NCI-H345 treated with DMSO at 0.1 percent for 48 hours (cell line): ENCODE results near the gene HOXD12.

Experiments
- DNase-seq: peaks from one replicate; lab custom pipeline; 2025; ENCODE audit not compliant: unreplicated experiment; lab: John Stamatoyannopoulos, UW

HOXD12 gene, protein sequence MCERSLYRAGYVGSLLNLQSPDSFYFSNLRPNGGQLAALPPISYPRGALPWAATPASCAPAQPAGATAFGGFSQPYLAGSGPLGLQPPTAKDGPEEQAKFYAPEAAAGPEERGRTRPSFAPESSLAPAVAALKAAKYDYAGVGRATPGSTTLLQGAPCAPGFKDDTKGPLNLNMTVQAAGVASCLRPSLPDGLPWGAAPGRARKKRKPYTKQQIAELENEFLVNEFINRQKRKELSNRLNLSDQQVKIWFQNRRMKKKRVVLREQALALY

DNA sequence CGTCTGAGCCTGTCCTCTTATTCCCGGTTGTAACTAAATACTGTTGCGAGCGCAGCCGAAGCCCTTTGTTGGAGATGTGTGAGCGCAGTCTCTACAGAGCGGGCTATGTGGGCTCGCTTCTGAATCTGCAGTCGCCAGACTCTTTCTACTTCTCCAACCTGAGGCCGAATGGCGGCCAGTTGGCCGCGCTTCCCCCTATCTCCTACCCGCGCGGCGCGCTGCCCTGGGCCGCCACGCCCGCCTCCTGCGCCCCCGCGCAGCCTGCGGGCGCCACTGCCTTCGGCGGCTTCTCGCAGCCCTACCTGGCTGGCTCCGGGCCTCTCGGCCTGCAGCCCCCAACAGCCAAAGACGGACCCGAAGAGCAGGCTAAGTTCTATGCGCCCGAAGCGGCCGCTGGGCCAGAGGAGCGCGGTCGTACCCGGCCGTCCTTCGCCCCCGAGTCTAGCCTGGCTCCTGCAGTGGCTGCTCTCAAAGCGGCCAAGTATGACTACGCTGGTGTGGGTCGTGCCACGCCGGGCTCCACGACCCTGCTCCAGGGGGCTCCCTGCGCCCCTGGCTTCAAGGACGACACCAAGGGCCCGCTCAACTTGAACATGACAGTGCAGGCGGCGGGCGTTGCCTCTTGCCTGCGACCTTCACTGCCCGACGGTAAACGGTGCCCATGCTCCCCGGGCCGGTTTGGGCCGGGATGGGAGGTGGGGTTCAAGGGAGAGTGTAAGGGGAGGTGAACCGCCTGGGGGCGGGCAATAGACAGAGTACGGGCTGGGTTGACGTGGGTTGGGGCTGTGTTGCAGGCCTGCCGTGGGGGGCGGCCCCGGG lies at the start of gene HOXD12:
Gene HOXD12 (plus strand): TSS at position 68 of the 819 bp plus-strand sequence. CDS start 7 bp downstream, at position 75.
- DNase-seq, result no peak

DNA sequence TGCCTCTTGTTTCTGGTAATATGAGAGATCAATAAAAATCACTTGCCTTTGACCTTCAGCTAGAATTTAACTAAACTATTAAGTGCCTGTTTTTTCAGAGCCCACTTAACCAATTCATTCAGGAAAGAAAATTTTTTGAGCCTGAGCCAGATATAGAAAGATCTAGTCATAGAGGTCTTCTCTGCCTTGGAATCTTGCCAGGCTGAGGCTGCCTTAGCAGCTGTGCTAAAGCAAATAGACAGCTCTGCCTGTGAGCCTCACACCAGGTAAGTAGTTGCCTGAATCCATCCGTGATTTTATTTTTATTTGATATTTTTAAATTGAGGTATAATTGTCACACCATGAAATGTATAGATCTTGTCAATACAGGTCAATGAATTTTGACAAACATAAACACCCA lies 43.2 kb upstream of the HOXD12 start:
- peak; percentile 93 for DNase-seq

DNA sequence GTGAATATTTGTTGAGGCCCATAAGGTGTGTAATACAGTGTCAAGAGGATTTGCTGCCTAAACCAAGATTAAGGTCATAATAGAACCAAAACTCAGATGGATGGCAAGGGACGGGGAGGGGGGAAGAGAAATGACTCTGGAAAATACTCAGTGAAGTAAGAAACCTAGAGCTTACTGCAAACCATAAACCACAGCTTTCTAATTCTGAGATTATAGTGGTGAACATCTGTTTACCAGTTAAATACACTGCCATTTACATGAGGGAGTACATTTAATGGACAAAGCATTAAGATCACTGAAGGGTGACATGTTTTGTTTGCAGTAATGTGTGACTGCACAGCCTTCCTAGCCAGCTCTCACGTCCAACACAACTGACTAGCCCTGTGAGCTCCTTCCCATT lies 35.6 kb upstream of the HOXD12 start:
- no peak for DNase-seq

DNA sequence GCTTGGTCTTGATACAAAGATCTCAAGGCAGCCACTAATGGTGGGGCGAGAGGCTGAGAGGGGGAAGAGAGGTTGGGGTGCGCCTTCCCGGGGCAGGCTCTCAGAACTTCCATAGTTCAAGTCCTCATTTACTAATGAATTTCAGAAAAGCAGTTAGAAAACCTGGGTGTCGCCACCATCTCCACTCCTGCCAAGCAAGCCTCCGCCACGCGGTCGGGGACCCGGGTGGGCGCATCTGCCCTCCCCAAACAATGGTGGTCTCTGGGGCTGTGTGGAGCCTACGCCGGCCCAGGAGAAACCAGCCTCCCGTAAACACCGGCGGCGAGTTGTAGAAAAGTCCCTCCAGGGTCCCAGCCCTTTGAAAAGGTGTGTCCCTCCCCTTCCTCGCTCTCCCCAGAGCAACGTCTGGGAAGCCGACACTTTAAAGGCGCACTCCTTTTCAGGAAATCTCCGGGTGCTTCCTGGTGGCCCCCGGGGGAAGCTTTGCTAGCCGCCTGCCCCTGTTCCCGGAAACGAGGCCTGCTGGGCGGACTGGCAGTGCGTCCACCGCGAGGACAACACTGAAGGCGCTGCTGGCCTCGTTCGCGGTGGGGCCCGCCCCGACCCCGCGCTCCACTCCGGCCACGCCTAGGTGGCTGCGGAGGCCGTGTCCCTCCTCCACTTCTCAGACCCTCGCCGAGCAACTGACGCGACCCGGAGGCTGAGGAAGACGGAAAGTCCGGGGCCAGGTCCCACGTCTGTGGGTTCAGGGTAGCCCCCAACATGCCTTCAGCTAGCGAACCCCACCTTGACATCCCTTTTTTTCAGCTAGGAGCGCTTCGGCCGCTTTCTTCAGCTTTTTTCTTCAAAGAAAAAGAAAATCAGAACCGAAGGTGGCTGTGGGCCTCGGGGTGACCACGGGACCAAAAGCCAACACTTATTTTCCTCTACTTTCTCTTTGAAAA lies 32.7 kb upstream of the HOXD12 start:
- DNase-seq, result no peak

DNA sequence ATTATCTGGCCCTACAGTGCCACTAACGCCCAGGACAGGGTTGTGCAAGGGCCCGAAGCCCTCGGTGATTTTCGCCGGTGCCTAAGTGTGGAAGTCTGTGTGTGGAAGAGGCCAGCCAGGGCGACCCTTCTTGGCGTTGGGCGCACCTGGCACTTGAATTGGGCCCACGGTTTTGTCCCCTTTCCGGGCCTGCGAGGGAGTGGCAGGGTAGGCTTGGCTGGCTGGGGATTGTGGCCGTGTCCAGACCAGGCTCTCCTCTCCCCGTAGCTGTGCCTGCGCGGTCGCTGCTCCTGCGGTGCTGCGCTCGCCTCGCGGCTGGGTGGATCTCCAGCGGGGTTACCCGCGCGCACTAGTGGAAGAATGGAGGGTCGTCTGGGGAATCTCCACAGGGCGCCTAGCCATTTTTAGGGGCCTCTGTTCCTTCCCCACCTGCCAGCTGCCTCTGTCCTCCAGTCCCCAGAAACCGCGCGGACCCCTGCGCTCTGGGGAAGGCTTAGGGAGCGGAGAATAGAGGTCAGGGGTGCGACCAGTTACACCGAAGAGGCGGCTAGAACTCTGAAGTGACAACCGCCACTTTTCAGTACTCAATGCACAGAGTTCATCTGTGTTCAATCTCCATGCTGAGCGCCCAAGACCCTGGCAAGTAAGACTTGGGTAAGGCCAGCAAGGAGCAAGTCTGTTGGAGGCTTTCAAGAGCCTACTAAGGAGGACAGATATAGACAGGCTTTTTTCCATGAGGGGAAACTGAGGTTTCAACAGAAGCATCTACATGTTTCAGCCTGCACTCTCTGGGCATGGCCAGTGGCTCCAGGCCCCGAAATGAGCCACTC lies 31.8 kb upstream of the HOXD12 start:
- DNase-seq, result no peak

DNA sequence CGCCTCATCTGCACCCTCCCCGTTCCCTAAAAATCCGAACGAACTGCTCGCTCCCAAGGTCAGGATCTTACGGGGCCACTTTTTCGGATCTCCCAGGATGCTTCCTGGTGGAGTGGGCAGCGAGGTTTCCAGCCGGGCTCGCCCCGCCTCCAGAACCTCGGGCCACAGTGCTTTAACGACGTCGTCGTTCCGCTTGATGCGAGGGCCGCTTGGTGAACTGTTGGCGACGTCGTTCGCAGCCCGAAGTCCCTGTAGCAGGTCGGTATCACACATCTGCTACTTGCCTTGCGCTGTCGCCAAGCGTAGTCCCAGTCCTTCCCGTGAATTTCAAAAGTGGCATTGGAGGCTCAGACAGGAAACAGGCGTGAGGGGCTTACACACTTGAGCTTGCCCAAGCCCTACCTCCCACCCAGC lies 31.2 kb upstream of the HOXD12 start:
- DNase-seq, result no peak

DNA sequence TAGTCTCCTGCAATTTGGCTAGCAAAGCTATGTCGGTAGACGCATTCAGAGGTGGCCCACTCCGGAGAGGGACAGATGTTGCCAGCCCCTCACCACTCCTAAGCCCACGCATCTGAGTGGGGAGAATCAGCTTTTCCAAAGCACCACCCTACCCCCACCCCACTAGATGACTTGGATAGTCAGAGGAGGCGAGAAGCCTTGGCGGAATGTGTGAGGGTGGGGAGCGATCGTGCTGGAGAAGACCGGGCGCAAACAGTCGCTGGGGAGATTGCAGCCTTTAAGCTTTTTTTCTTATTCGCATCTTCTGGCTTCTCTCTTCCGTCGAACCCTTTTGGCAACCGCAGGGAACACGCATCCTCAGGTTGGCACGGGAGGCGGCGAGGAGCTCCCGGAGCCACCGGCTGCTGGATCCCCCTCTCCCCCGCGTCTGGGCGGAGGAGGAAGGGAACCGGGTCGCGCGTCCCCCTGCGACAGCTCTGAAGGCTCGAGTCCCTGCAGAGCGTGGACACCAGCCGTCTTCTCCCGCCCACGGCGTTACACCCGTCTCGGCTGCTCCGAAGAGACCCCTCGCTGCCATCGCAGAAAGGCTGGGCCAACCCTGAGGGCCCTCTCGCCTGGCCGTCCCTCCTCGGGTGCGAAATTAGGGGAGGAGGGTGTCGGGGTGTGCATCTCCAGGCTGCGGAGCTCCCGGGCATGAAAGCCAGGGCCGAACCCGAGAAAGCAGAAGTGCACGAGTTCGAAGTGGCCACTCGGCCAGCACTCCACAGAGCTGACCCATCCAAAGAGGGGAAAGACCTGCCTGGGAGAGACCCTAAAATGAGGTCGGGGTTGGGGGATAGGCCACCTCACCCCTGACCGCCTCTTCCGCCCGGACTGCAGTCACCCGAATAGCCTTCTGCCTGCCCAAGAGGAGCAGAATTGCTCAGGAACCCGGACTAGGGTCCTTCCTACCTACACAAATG lies 28.0 kb upstream of the HOXD12 start:
- DNase-seq, result no peak

DNA sequence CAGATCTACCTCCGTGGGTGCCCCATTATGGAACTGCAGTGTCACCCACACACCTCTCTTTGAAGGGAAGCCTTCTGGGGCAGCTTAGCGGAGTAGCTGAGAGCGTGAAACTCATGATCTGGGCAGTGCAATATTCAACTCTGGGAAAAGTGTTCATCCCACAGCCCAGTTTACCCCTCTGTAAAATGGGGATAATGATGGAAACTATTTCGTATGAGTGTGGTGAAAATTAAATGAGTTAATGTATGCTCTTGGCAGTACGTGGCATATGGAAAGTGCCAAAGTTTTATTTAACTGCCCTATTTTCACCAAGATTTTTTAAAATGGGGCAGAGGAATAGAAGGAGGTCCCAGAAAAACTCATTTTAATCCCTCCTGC lies 27.3 kb upstream of the HOXD12 start:
- DNase-seq, result no peak

DNA sequence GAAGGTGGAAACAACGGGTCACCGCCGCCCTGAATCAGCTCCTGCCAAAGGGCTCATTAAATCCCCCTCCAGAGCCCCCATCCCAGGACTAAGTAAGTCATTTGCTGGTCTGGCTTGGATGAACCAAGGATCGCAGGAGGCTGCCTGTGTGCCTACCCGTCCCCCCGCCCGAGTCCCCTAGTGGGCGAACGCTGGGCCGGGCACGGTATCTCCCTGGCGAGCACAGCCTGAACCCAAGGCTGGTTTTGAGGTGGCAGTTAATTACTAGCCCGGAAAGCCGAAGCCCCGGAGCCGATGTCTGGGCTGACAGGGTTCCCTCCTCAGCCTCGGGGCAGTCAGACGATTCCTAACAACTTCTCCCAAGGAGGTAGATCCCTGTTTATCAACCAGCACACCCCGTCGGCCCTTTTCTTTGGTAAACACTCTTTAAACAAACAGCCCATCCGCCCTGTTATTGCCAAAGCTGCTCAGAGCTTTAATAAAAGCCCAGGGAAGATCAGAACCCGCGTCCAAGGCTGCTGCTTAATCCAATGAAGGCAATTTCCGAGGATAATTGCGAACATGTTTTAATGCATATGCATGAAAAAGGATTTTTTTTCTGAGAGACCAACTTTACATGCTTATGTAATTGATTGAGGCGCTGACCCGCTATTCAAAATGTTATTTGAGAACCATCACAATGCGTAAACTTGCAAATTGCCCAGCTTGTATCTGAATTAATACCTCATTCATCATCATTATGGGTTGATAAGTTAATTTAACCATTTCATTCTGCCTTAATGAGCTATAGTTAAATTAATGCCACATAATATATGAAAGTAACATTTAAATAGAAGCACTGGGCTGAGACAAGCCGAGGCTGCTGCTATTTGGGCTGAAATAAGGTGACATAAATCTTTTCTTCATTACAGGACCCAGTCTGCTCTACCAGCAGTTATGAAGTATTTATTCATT lies 26.4 kb upstream of the HOXD12 start:
- DNase-seq, result no peak

DNA sequence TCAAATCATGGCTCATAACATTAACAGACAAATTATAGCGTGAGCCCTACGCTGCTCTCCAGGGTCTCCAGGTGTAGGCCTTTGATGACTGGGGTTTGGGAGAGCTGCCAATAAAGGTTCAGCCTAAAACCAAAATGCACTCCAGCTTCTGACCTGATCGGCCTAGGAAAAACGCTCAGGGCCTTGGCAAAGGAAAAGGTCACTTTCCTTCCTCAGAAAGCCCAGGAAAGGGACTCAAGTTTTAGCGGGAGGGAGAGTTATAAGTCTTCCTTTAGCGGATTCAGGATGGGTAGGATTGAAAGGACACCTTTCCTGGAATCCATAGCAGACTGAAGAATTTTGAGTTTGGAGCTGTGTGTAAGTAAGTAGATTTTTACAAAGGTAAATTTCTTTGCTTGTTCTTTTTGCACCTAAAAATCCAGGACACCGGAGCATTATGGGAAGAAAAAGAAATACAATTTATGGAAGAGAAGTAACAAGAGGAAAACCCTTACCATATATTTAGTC lies 24.6 kb upstream of the HOXD12 start:
- no peak for DNase-seq

DNA sequence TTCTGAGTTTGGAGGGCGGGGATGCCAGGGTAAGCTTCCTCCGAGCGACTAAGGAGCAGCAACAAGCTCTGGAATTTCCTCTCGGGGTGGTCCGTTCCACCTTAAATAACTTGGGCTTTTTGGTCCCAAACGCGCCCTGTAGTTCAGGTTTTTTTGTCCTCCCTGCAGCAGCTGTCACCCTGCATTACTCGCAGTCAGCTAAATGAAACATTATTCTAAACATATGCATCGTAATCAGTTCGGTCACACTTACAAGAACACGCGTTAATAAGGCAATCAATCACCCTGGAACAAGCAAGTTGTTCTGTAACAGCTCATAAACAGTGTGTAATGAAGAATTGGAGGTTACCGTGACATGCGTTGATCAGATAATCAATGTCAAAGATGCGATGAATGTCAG lies 24.1 kb upstream of the HOXD12 start:
- DNase-seq, result no peak

DNA sequence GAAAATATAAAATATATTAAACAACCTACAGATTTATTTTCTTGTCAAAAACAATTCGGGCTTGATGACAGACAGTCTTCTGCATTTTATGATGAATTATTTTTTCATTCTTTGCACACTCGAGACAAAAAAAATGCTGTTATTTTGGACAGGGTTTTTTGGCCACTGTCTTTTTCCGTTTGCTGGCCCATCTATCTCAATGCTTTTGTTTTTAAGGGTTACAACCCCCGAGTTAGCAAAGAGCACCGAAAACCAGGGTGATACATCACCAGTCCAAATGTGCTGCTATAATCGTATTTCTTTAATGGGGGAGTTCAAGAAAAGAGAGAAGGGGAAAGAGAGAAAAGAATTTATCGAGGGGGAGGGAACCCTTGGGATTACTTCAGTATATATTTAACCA lies 23.5 kb upstream of the HOXD12 start:
- DNase-seq, result no peak

DNA sequence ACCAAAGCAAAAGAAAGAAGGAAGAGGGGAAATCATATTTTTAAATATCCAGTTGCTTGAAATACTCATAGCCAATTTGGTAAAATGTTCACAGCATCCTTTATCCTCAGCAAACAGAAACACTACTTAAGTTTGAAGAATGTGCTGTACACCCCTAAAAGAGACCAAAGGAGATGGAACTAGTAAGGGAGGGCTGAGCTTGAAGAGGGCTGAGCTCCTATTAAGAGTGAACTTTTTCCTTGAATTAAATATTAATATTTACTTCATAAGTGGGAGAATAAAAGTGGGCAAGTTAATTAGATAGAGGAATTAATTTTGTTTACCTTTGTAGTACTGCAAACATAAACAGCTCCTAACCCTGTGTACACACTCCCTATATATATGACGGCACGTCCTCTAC lies 22.8 kb upstream of the HOXD12 start:
- no peak for DNase-seq

DNA sequence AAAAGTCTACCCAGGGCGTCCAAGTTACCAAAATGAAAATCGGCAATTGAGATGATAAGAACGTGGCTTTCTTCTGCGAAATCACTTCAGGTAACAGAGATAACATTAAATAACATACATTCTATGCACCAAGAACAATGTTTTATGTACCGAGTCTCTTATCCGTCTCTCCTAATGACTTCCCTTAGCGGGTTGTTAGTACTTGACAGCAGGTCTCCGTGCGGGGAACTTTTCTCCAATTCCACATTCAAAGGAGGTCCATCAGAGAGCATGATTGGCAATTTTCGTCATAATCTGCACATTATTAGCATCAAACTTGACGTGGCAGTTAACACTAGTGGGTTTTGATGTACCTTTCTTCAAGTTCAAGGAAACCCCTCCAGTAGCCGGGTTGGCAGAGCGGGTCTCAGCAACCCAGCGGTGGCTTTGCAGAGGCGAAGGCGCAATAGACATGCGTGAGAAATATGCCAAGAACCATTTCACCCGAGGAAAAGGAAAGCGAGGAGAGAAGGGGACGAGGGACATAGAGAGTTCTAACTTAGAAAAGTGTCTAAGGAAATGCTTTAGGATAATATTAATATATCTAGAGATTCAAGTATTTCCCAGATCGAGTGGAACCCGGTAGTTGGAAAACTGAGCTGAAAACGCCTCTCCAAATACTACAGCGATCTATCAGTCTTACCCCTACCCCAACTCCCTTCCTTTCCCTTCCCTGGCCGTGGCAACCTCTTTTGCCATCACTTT lies 20.9 kb upstream of the HOXD12 start:
- DNase-seq, result no peak

DNA sequence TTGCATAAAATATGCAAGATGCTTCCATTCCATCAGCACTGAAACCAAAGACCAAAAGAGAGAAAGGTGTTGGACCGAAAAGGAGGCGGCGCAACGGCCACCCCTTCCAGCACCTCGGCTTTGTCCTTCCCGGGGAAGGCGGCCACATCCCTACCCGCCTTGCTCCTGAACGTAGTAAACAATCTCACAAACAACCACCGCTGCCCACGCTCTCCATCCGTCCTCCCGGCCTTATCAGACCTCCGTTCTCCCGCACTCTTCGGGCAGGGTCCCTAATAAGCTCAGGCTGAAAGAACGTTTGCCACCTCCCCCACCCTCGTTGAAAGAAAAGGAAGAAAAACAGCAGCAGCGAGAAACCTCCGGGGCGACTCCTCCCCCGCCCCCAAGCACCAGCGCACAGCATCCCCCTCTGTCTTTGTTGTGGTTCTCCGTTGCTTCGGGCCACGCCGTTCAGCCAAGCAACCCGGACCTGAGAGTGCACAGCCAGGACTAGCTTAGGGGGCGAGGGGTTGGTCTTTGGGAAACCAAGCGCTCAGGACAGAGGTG lies 20.2 kb upstream of the HOXD12 start:
- DNase-seq, result no peak

DNA sequence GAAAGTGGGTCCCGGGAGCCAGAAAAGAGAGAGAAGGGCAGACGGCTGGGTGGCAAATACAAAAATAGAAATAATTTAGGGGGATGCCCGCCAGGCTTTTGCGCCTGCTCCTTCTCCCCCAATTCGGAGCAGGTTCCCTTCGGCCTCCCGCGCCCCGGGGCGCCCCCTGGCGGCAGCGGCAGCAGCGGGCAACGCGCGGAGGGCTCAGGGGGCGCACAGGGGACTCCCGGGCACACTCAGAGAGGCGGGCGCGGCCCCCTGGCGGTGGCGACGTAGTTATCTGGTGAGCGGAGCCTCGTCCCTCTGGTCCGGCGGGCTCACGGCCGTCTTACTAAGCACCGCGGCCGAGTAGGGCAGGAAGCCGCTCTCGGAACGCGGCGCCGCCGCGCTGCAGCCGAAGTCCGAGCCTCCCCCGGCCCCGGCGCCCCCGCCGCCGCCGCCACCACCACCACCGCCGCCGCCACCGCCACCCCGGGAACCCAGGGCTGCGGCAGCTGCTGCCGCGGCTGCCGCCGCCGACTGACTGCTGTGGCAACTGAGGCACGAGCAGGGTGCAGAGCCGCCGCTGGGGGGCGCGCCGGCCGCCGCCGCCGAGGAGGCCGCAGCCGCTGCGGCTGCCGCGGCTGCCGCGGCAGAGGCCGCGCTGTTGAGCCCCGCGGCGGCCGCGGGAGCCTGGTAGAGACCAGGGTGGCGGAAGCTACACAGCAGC lies 19.6 kb upstream of the HOXD12 start:
- DNase-seq, result peak; percentile 29
